GM19324 (cell line): ENCODE data around the gene NES.

Source experiments
- ATAC-seq: cut with Tn5 transposase; IDR thresholded peaks from one replicate; pipeline ENCODE4 v1.9.1; 2021; ENCODE audit warnings: mild to moderate bottlenecking, moderate library complexity; ENCODE audit not compliant: unreplicated experiment, low FRiP score

Gene NES

DNA sequence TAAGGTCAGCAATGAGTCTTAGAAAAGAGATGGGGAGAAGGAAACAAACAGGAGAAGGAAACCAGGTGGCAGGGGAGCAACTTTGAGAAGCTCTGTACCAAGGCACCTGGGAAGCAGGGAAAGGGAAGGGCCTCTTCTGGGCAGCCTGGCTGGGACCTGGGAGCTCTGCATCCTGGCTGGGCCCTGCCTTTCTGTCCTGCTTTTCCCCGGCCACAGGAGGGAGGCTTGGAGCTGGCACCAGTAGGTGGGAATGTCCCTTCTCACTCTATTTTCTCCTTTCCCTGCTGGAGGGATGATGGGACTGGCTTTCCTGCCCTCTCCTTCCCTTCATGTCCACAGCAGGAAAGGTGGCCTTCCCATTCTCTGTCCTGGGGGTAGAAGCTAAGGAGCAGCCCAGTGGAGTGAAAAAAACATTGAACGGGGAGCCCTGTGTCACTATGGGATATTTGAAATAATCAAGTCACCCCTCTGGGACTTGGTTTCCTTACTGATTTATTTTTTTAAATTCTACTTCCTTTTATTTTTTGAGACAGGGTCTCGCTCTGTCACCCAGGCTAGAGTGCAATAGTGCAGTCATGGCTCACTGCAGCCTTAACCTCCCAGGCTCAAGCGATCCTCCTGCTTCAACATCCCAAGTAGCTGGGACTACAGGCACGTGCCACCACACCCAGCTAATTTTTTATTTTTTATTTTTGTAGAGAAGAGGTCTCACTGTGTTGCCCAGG is 5.1 kb upstream of the NES start:
- no peak for ATAC-seq

DNA sequence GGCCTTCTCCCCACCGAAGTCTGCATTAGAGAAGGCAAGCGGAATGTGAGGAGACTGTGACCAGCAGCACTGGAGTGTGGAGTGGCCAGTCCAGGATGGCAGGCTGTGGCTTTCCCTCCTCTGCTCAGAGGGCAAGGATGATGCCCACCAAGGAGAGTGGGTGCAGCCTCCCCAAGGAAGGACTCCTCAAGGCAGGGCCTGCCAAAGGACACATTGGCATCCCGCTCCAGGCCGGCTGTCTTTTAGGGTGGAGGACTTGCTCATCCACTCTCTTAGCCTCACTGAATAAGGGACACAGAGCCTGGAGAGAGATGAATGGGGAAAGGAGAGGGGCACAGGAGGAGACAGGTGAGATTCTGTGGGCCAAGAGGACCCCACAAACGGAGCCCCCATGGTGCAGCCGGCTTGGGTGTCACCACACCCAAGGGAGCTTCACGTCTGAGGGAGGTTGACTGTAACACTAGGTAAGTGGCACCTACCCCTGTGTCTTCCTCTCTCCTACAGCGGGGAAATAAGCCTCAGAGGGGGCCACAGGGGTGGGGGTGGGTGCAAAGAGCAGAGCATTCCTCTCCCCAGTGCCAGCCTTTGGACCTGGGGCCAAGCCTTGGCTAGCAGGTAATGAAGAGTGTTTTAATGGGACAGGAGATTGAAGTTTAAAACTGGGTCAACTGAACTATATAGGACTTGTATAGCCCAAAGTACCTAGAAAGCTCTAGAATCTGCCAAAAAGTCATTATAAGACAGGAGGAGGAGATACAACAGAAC is 4.2 kb upstream of the NES start:
- ATAC-seq, result no peak

DNA sequence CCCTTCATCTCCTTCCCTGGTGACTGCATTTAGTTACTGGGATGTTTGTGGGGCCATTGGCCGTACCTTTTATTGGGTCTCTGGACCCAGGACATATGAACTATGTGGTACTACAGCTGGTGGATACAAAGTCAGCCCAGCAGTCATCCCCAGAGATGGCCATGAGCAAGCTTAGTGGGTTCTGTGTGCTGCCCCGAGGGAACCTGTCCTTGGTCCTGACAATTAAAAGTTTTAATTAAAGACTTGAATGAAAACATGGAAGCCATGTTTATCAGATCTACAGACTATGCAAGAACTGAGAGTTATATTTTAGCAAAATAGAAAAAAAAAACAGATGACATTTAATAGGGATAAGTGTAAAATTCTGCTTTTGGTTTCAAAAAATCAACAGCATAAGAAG is 2.8 kb upstream of the NES start:
- ATAC-seq, result no peak

GRCh38 chr1:156677616-156678596 is 699 bp upstream of the NES start:
- no peak for ATAC-seq

GRCh38 chr1:156676114-156676819 is 940 bp downstream of the NES start:
- ATAC-seq, result no peak

DNA sequence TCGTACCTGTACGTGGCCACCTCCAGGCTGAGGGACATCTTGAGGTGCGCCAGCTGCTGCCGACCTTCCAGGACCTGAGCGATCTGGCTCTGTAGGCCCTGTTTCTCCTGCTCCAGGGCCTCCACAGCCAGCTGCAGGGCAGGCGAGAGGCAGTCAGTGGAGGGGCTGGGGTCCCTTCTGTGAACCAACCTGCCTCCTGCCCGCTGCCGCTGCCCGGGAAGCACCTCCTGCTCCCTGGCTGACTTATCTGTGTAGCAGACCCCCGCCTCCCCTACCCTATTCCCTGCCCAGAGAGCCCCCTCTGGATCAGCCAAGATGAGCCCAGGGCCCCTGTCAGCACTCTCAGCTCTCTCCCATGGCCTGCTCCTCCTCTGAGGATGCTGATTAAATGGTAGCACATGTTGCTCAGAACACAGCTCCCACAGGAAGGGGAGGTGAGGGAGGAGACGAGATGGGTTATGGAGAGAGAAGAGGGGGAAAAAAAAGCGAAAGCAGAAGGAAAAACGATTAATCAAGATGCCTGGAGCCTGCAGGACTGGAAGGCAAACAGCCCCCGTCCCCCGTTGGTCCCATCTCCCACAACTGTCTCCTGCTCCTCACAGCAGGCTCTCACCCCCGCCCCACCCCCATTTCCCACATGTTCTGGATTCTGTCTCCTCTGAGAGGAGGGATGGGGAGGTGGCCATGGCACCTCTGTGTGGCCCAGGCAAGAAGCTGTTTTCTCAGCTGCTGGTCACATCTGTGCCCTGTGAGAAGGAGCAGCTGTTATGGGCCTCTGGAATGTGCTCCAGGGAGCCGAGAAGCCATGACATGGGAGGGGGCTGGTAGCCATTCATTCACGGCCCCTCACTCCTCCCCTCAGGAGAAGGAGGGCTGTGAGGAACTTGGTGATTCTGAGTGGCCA is 1.7 kb downstream of the NES start:
- ATAC-seq, result no peak

DNA sequence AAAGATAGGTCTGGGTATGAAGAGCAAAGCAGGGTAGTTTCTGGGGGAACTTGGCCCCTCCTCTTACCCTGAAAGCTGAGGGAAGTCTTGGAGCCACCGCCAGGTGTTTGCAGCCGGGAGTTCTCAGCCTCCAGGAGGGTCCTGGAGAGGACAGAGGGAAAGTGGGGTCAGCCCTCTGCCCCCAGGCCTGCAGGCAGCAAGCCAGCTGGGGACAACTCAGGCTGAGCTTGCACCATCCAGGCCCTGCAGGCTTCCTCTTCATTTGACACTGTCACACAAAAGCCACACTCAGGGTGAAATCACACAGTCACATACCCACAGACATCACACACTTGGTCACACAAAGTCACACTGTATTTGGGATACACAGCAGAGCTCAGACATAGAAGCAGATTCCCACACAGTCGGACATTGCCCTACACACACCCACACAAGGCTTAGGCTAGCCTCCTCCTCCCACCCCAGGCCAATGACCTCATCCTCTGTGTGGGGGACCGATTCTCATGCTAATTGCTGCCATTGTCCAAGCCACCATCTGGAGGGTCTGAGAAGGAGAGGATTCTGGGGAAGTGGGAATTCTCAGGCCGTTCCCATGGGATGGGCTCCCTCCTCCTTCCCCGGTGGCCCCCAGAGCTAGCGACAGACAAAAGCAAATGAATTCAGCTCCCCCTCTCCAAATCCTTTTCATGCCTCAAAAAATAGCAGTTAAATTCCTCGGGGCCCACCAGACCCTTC is 3.7 kb downstream of the NES start:
- no peak for ATAC-seq

DNA sequence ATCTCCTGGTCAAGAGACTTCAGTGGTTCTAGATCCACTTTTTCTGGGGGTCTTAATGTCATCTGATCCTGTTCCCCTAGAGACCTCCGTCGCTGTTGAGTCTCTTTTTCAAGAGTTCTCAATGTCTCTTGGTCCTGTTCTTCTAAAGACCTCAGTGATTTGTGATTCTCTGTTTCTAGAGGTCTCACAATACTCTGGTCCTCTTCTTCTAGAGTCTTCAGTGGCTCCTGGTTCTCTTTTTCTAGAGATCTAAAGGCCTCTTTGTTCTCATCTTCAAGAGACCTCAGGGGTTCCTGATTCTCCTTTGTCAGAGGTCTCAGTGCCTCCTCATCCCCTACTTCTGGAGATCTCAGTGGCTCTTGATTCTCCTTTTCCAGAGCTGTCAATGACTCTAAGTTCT is 5.4 kb downstream of the NES start:
- ATAC-seq, result no peak

- ATAC-seq, result no peak
Observed at GRCh38 chr1:156670791-156671190, 6.4 kb downstream of the NES start.

GRCh38 chr1:156670359-156670758 is 6.8 kb downstream of the NES start:
- no peak for ATAC-seq

GRCh38 chr1:156669794-156670193 is 7.4 kb downstream of the NES start:
- no peak for ATAC-seq

DNA sequence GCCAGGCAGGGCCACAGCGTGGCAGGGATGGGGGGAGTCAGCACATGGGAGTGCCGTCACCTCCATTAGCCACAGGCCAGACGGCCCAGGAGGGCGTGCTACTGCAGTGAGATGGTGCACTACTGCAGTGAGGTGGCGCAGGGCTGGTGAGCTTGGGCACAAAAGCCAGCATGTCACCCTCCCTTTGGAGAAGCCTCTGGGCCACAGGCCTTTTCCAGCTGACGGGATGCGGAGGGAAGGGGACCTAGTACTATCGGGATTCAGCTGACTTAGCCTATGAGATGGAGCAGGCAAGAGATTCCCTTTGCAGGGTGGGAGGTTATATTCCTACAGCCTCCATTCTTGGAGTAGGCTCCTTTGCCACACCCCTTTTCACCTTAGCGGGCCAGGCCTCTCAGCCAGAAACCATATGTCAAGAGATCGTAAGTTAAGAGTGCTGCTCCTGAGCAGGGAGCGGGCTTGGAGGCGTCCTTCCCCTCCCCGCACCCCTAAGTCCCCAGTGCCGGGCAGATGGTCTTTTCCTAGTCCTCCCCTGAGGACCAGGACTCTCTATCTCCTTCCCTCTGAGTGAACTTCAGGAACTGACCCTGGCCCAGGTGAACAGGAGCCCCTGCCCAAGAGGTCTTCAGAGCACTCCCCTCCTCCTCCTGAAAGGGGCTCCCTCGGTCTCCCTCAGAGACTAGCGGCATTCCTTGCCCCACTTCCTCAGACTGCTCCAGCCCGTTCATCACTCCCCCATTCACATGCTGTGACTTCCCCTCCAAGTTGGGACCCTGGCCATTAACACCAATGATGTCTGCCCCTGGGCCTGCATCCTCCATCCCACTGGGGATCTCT is 8.2 kb downstream of the NES start:
- no peak for ATAC-seq

- ATAC-seq, result no peak
Observed at GRCh38 chr1:156667968-156668709, 9.1 kb downstream of the NES start.

- ATAC-seq, result no peak
Observed at GRCh38 chr1:156667610-156667967, 9.6 kb downstream of the NES start.

- no peak for ATAC-seq
Observed at GRCh38 chr1:156666862-156667609, 10.2 kb downstream of the NES start.

GRCh38 chr1:156665539-156665938 is 11.7 kb downstream of the NES start:
- ATAC-seq, result no peak
